Skeletal muscle cell (primary cell): Measurements from ENCODE around the gene ANO10.
A peak's percentile ranks its signal among the peaks of the same experiment; 100 is the strongest.
"Not testable (repeated sequence)": the region's sequence is repeated elsewhere in the genome, so short reads cannot be mapped to it uniquely, and the experiment has no call there.

Experiments
- DNase-seq: peaks from one replicate; pipeline ENCODE4 v3.0.0-alpha.2; 2010; ENCODE audit warnings: low read depth
- H3K4me3 ChIP-seq: 2 replicates; pipeline ENCODE4 v1.5.1; 2011; ENCODE audit warnings: low read depth, mild to moderate bottlenecking, control low read depth, low read length, moderate library complexity

Gene ANO10

DNA sequence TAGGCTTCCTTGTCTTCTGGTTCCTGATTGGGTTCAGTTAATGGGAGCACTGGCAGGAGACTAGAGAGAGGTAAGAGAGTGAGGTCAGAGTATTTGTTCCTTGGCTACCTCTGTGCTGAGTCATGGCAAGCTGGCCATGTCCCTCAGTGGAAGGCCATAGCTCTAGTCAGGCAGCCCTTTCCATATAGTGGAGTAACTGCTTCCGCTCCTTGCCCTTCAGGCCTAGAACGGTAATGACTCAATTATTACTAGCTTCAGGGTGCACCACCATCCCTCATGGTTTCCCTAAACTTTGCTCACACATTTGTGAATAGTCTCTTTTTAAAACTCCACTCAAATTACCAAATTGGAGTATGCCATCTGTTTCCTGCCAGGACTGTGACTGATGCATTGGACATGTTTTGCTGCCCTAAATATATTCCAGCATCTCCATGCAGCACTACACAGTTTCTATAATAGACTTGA lies 10.5 kb upstream of the ANO10 start:
- DNase-seq = peak; percentile 30
- H3K4me3 ChIP-seq = no peak overlapping the region

DNA sequence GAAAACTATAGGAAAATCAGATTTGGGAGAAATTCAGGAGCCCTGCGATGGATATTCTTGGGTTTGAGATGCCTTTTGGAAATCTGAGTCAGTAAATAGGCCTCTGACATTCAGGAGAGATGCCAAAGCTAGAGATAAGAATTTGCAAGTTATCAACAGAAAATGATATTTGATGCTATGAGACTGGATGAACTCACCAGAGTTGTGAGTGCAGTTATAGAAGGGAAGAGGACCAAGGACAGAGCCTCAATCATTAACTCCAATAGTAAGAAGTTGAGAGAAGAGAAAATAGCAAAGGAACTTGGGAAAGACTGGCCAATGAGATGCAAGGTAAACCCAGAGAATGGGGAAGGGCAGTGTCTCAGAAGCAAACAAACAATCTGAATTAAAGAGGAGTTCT lies 7.9 kb upstream of the ANO10 start:
- H3K4me3 ChIP-seq = no peak overlapping the region
- DNase-seq = no peak

DNA sequence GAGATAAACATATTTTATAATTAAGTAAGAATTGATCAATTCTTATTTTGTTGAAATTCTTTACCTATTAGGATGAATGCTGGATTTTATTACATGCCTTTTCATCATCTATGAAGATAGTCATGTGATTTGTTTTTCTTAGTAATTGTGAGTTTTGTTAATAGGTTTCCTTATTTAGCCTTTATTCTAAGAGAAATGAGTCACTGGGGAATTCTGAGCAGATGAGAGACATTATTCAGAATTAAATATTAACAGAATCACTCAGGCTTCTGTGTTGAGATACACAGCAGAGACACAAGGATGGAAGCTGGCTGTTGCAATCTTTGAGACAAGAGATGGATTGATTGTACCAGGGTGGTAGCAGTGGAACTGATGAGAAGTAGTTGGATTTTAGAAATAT lies 7.4 kb upstream of the ANO10 start:
- no peak for DNase-seq

DNA sequence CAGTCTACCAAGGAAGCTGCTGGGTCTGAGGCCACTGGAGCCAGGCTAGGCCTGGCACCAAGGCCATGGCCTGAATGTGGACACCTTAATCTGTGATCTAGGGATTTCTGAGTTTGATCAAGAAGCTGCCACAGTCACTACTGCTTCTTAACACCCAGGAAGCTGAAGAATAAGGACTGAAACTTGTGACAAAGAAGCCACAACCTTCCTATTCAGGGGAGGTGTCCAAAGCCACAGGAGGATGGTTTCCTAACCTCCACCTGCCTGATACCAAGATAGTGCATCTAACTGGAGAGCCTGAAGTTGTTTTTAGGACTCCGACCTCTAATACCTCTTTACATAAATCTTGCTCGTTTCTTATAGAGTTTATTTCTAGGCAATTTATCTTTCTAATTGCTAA lies 5.5 kb upstream of the ANO10 start:
- H3K4me3 ChIP-seq = no peak overlapping the region
- DNase-seq = no peak

More for the DNA sequence above, 7.4 kb upstream of the ANO10 start:
- no peak overlapping the region for H3K4me3 ChIP-seq

DNA sequence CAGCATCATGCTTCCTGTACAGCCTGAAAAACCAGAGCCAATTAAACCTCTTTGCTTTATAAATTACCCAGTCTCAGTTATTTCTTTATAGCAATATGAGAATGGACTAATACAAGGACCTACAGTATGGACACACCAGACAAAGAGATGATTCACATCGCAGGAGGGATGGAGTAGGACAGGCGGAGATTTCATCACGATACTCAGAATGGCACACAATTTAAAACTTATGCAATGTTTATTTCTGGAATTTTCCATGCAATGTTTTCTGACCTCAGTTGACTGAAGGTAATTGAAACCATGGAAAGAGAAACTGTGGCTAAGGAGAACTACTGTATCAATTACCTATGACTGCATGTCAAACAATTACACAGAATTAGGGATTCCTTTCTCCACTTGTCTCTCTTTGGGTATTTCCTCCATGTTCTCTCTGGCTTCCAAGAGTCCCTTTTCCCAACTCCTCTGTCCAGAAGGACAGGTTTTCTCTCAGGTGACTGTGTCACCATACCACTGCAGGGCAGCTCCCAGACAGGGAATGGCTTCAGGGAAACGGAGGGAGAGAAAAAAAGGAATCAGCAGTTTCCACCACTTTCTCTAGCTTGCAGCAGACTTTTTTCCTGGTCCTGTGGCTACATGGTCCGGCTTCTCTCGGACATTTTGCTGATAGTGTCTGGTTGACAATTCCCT lies 3.0 kb upstream of the ANO10 start:
- no peak overlapping the region for H3K4me3 ChIP-seq
- no peak for DNase-seq

DNA sequence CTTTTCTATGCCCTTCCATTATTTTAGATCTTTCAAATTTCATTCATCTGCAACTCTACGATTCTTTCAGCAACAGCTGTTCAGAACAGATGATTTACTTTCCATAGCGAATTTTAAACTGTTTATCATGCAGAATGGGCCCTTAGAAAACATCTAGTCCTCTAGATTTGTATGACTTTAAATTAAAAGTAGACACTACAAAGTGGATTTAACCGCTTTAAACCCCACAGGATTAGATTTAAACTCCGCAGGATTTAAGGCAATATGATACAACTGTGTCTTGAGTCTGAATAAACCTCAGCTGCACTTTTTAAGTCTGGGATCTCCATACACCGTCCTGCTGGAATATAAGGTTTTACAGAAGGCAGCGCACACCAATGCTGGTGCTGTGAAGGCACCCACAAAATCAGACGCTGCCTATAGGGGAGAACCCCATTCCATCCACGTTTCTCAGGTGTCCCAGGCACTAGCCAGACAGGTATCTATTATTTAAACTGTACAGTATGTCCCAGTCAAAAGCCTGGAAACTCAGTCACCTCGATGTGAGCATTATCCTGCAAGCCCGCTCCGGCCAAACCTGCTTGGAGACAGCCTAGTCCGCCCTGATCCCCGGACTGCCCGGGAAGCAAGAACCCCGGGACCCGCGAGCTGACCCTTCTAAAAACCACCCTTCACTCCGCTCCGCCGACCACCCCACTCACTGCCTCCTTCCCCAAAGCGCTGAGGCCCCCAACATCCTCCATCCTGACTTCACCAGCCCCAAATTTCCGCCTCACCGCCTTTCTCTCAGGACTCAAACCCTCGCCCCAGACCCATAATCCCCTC lies 768 bp downstream of the ANO10 start:
- peak overlapping the region; percentile 81 for H3K4me3 ChIP-seq
- DNase-seq = no peak

DNA sequence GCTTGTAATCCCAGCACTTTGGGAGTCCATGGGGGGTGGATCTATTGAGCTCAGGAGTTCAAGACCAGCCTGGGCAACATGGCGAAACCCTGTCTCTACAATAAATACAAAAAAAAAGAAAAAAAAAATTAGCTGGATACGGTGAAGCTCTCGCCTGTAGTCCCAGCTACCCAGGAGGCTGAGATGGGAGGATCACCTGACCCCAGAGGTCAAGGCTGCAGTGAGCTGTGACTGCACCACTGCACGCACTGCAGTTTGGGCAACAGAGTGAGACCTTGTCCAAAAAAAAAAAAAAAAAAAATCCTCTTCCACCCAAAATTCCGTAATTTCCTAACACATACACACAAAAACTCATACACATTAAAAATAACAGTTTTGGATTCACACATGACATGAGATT lies 2.2 kb downstream of the ANO10 start:
- DNase-seq = no peak
- no peak overlapping the region for H3K4me3 ChIP-seq

DNA sequence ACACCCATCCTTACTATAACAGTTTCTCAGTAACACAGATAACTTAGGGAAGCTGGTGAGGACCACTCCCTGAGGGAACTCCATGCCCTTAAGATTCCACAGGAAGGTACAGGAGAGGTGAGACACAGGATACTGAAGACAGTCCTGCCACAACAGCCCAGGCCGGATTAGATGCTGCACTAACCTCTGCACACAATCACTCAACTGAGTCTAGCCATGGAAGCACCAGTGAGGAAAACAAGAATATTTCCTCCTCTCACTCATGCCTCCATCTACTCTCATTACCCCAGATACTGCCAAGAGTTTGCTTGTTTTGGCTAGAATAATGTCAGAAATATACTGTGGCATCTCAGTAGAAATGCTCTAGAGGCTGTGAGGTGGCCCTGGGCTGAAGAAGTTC lies 3.7 kb downstream of the ANO10 start:
- DNase-seq = no peak
- H3K4me3 ChIP-seq = no peak overlapping the region

DNA sequence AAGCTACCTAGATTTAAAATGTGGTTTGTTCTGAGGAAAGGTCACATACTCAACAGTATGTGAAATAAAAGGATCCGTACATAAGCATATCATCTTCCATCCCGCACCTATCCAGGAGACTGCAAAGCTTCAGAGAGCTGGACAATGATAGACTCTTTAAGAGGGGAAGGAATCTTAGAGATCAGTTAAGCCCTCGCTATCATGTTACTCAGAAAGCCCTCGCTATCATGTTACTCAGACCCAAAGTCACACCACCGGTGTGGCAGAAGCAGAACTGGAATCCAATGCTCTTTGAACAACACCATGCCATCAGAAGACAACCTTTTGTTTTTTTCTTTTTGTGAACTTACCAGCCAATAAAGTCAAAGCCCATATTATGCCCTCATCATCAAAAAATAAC lies 5.8 kb downstream of the ANO10 start:
- H3K4me3 ChIP-seq = no peak overlapping the region
- no peak for DNase-seq

DNA sequence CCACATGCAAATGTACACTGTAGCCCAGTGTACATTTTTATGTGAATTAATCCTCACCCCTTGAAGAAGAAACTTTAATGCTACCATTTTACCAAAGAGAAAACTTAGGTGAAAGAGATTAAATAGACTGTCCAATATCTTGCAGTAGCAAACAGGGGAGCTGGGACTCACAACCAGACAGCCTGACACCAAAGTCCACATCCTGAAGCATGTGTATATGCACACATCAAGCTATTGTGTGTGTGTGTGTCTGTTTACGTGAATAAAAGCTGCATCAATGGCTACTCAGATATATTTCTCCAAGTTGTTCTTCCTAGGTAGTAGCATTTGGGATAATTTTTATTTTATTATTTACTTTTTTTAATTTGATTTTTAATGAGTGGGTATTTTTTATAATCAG lies 6.7 kb downstream of the ANO10 start:
- DNase-seq = no peak

DNA sequence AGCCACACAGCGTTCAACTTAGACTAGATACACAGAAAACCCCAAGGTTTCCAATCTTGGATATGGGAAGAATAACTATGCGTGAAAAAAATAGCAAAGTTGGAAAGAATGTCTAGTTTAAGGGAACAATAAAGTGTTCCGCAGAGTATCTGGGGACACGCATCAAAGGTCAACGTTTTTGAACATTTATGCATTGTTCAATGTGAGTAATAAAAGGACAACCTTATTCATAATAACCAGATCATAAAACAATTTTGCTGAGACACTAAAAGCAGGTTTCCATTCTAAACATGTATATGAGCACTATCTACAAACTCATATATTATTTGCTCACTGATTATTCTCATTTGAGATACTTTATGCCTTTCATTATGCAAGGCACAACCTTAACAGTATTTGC lies 7.8 kb downstream of the ANO10 start:
- no peak for DNase-seq
- no peak overlapping the region for H3K4me3 ChIP-seq

More for the DNA sequence above, 6.7 kb downstream of the ANO10 start:
- no peak overlapping the region for H3K4me3 ChIP-seq

DNA sequence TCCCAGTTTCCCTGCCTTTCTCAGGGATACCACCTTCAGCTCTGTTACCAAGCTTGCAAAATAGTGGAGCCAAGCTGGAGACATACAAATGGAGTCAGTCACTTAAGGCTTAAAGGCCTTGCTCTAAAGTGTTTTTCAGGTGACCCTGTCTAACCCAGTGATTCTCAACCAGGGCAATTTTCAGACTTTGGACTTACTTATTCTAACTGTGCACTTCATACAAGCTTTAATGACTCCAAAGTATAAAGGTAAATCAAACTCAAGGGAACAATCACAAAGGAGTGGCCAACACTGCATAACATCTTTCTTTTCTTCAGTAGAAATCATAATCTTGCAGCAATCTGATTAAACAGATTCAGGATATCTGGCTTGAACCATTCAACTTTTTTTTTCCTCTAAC lies 9.4 kb downstream of the ANO10 start:
- no peak for DNase-seq
- H3K4me3 ChIP-seq = no peak overlapping the region

DNA sequence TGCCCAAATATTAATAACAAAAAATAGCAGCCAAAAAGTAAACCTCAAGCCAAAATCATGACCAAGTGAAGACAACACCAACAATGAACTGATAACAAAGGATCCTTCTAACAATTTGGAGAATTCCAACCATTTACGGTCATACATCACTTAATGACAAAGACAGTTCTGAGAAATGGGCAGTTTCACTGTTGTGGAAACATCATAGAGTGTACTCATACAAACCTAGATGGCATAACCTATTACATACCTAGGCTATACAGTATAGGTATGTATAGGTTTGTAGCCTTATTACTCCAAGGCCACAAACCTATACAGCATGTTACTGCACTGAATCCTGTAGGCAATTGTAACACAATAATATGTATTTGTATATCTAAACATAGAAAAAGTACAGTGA lies 12.4 kb downstream of the ANO10 start:
- H3K4me3 ChIP-seq = no peak overlapping the region
- DNase-seq = no peak

DNA sequence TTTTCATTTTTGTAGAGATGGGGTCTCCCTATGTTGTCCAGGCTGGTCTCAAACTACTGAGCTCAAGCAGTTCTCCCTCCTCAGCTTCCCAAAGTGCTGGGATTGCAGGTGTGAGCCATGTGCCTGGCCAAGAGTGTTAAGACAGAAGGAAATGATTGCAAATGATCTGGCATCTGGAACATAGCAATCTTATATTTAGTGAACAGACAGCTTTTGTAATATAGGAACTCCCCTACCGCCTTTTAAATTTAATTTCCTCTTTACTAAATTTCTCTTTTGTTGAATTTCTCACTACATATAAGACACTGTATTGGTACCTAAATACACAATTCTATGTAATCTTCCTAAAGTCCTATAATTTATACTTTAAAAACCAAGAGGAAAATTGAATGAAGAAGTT lies 13.1 kb downstream of the ANO10 start:
- H3K4me3 ChIP-seq = no peak overlapping the region
- no peak for DNase-seq

DNA sequence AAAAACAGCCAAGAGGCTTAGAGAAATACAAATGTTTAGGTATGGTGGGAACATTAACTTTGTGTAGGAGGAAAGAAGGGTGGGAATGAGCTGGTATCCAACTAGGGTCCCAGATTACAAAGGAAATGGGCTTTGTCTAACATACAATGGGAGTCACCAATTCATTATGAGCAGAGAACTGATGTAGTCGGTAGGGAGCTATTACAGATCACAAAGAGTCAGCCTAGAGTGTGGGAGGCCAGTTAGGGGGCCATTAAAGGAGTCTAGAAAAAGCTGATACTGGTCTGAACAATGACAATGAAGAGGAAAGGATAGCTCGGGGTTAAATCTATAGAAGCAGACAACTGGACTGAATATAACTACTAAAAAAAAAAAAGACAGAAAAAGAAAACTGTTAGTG lies 15.5 kb downstream of the ANO10 start:
- DNase-seq = no peak
- no peak overlapping the region for H3K4me3 ChIP-seq

DNA sequence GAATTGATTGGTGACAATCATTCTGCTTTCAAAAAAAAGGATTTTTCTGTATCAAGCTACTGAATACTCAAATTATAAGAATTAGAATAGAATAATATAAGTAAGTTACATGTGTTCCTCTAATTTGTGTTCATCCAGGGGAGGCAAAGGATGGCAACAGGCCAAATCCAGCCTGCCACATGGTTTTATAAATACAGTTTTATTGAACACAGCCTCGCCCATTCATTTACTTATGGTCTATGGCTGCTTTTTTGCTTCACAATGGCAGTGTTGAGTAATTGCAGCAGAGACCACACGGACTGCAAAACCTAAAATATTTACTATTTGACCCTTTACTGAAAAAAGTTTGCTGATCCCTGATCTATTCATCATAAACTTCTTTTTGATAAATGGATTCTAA lies 21.9 kb downstream of the ANO10 start:
- H3K4me3 ChIP-seq, DNase-seq: not testable (repeated sequence)

DNA sequence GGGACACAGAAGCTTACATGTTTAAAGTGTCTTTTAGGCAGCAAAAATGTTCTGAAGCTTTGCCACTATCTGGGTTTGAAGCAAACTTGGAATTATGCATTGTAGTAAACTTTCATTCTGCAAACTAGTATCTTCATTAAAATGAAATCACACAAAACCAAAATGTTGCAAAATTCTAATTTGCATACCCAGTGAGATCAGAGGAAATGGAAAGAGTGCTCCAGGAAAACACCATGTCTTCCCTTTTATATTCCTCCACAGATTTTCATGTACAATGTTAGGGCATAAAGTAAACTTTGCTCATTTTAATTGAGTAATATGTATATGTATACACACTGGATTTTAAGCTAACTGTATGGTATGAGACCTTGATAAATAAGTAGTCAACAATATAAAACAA lies 23.9 kb downstream of the ANO10 start:
- no peak for DNase-seq
- no peak overlapping the region for H3K4me3 ChIP-seq

DNA sequence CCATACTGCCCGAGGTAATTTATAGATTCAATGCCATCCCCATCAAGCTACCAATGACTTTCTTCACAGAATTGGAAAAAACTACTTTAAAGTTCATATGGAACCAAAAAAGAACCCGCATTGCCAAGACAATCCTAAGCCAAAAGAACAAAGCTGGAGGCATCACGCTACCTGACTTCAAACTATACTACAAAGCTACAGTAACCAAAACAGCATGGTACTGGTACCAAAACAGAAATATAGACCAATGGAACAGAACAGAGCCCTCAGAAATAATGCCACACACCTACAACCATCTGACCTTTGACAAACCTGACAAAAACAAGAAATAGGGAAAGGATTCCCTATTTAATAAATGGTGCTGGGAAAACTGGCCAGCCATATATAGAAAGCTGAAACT lies 25.6 kb downstream of the ANO10 start:
- not testable (repeated sequence) for DNase-seq, H3K4me3 ChIP-seq

DNA sequence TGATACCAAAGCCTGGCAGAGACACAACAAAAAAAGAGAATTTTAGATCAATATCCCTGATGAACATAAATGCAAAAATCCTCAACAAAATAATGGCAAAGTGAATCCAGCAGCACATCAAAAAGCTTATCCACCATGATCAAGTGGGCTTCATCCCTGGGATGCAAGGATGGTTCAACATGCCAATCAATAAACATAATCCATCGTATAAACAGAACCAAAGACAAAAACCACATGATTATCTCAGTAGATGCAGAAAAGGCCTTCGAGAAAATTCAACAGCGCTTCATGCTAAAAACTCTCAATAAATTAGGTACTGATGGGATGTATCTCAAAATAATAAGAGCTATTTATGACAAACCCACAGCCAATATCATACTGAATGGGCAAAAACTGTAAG lies 26.5 kb downstream of the ANO10 start:
- not testable (repeated sequence) for DNase-seq, H3K4me3 ChIP-seq

DNA sequence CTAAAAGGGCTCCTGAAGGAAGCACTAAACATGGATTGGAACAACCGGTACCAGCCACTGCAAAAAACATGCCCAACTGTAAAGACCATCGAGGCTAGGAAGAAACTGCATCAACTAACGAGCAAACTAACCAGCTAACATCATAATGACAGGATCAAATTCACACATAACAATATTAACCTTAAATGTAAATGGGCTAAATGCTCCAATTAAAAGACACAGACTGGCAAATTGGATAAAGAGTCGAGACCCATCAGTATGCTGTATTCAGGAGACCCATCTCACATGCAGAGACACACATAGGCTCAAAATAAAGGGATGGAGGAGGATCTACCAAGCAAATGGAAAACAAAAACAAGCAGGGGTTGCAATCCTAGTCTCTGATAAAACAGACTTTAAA lies 28.2 kb downstream of the ANO10 start:
- H3K4me3 ChIP-seq = not testable (repeated sequence)

DNA sequence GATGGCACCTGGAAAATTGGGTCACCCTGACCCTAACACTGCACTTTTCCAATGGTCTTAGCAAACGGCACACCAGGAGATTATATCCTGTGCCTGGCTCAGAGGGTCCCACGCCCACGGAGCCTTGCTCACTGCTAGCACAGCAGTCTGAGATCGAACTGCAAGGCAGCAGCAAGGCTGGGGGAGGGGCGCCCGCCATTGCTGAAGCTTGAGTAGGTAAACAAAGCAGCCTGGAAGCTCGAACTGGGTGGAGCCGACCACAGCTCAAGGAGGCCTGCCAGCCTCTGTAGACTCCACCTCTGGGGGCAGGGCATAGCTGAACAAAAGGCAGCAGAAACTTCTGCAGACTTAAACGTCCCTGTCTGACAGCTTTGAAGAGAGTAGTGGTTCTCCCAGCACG lies 29.9 kb downstream of the ANO10 start:
- DNase-seq, H3K4me3 ChIP-seq: not testable (repeated sequence)

More for the DNA sequence above, 28.2 kb downstream of the ANO10 start:
- DNase-seq = not testable (repeated sequence)
